Measurements from ENCODE around the gene PIP4K2A. TPM values are rescaled to one million over a fixed set of nuclear protein-coding genes. Genes with fewer than 3 reads are reported as not detected.

The PIP4K2A gene
- 6.9 and 12.8 TPM in 2 replicates for total RNA-seq

DNA sequence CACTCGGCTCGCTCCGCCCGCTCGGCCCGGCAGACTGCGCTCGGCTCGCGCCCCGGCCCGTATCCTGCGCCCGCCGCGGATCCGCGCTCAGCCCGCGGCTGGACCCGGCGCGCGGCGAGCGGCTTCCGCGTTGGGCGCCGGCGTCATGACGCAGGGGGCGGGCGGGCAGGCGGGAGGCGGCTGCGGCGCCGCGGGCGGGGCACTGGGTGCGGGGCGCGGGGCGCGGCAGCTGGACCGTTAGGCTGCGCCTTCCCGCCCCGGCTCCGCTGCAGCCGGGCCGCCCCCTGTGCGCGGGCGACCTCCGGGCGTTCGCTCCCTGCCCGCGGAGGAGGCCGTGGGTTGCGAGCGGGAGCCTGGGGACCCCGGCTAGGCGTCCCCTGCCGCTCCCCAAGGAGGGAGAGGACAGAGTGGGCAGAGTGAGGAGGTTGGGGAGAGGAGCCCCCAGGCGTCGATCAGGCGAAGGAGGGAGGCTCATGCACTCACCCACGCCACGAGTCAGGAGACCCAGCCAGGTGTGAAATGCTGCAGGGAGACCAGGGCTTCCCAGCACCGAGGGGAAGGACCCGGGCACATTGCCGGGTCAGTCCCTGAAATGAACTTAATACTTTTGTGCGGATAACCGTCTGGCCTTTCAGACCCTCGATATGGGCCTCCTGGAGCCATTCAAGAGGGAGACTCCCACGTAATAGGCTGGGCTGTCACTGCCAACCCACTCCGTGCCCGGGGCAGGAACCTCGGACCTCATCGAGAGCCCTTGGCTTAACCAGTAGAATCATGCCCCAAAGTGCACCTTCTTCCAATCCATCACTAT is at the start of gene PIP4K2A:
TSS of gene PIP4K2A (minus strand) at position 100 of the 811 bp plus-strand sequence. CDS start 252 bp downstream, outside the sequence.

Other genes starting within 250 kb of the PIP4K2A start
- gene ARMC3, start 213.5 kb upstream of the PIP4K2A start, total RNA-seq, result not detected in 2 replicates

All from epithelial cell of alveolus of lung (primary cell).